Peyer's patch (tissue), 4 donors: ENCODE measurements around the gene RHOH. TPM values are rescaled to one million over a fixed set of nuclear protein-coding genes. Genes with fewer than 3 reads are reported as not detected.
"Not testable (repeated sequence)": the region's sequence is repeated elsewhere in the genome, so short reads cannot be mapped to it uniquely, and the experiment has no call there.

Experiments used
- DNase-seq, 3 donors: peaks; one replicate each; pipeline ENCODE4 v3.0.0-alpha.2; 2017 to 2019
- H3K27ac ChIP-seq, 4 donors: fragments of 200-600 bp; sonication (generic); one replicate each; pipeline ENCODE4 v1.5.1; 2016 to 2019
- H3K27me3 ChIP-seq, 2 donors: fragments of 200-600 bp; sonication (generic); one replicate each; pipeline ENCODE4 v1.5.1; 2019
- H3K36me3 ChIP-seq, 3 donors: fragments of 200-600 bp; sonication (generic); one replicate each; pipeline ENCODE4 v1.5.1; 2016 to 2019
- H3K4me1 ChIP-seq, 4 donors: fragments of 200-600 bp; sonication (generic); one replicate each; pipeline ENCODE4 v1.5.1; 2016 to 2019
- H3K4me3 ChIP-seq, 4 donors: fragments of 200-600 bp; sonication (generic); 1 replicate in 3 of 4; 2 replicates in 1 of 4; pipeline ENCODE4 v1.5.1; 2016 to 2019; ENCODE audit warnings: mild to moderate bottlenecking in 1 of 4
- H3K9me3 ChIP-seq, 4 donors: fragments of 200-600 bp; sonication (generic); one replicate each; pipeline ENCODE4 v1.5.1; 2016 to 2019; ENCODE audit warnings: mild to moderate bottlenecking in 1 of 4
- CTCF ChIP-seq, 6 experiments: fragments of 450-650 bp in 4 of 6; fragments of 200-600 bp in 2 of 6; sonication (generic) in 1 of 6; IDR thresholded peaks; one replicate each; pipeline ENCODE4 v1.5.1; 2017 to 2019; ENCODE audit warnings: antibody characterized with exemption in 6 of 6, mild to moderate bottlenecking in 3 of 6, moderate library complexity in 1 of 6
- POLR2A ChIP-seq, 2 donors: fragments of 450-650 bp; IDR thresholded peaks; one replicate each; pipeline ENCODE4 v1.5.1; 2017; ENCODE audit warnings: antibody characterized with exemption in 2 of 2, mild to moderate bottlenecking in 2 of 2, moderate library complexity in 2 of 2
- total RNA-seq, 4 donors: library from RNA; depleted of rRNA; stranded (reverse); fragments of >200 nt; gene quantifications; one replicate each; pipeline ENCODE4 v1.1.0, GENCODE V29; 2016

RHOH gene
- total RNA-seq, 4 donors from 2014 or later: 3.0 to 46.2 (median 9.8) TPM

- Histone ChIP-seq H3K4me3 (no peak overlapping the region), H3K36me3 (no peaks in the 10 kb centered on the region), H3K27ac (no peak overlapping the region), H3K9me3 (no peaks in the 10 kb centered on the region), H3K27me3 (no peaks in the 10 kb centered on the region), H3K4me1 (peaks cover 0 to 9% (median 0%) of the 10 kb centered on the region in 4 donors)
- TF ChIP-seq POLR2A (IDR thresholded peaks at IDR 0.05) (no peak), CTCF (IDR thresholded peaks at IDR 0.05) (no peak)
- DNase-seq: no peak
Observed at GRCh38 chr4:40292313-40292759, 95.5 kb downstream of the RHOH start.

- peaks cover 0 to 9% (median 0%) of the 10 kb centered on the region in 4 donors for H3K4me1 ChIP-seq
- no peaks in the 10 kb centered on the region for H3K9me3 ChIP-seq
- no peak overlapping the region for H3K4me3 ChIP-seq
- H3K27me3 ChIP-seq: no peaks in the 10 kb centered on the region
- no peak for DNase-seq
- TF ChIP-seq POLR2A (IDR thresholded peaks at IDR 0.05) (no peak), CTCF (IDR thresholded peaks at IDR 0.05) (no peak)
- H3K27ac ChIP-seq: no peak overlapping the region
- no peaks in the 10 kb centered on the region for H3K36me3 ChIP-seq
Observed at GRCh38 chr4:40294339-40294738, 97.5 kb downstream of the RHOH start.

- H3K36me3 ChIP-seq, H3K9me3 ChIP-seq, H3K27me3 ChIP-seq, H3K4me1 ChIP-seq, DNase-seq, H3K4me3 ChIP-seq, H3K27ac ChIP-seq: not testable (repeated sequence)
Observed at GRCh38 chr4:40295030-40295429, 98.2 kb downstream of the RHOH start.

GRCh38 chr4:40295572-40295971 is 98.7 kb downstream of the RHOH start:
- H3K27me3 ChIP-seq: no peaks in the 10 kb centered on the region
- no peak overlapping the region for H3K4me3 ChIP-seq
- H3K27ac ChIP-seq: no peak overlapping the region
- DNase-seq: no peak
- peaks cover 0 to 10% (median 2%) of the 10 kb centered on the region in 4 donors for H3K4me1 ChIP-seq
- TF ChIP-seq POLR2A (IDR thresholded peaks at IDR 0.05) (no peak), CTCF (IDR thresholded peaks at IDR 0.05) (no peak)
- no peaks in the 10 kb centered on the region for H3K36me3 ChIP-seq
- no peaks in the 10 kb centered on the region for H3K9me3 ChIP-seq

Other genes starting within 250 kb of the RHOH start
- gene PDS5A, start 219.1 kb upstream of the RHOH start, total RNA-seq: 100 to 1,000 TPM in 1 of 4 donors, 10 to 100 TPM in 3; 68.3 to 110 (median 76.8) TPM
- gene N4BP2, start 140.2 kb upstream of the RHOH start, total RNA-seq: 10 to 100 TPM in 3 of 4 donors, 1 to 10 TPM in 1; 8.1 to 39.6 (median 10.2) TPM
- not detected for gene CHRNA9, start 138.3 kb downstream of the RHOH start, total RNA-seq